Mesenchymal stem cell (in vitro differentiated cells and primary cell): Measurements from ENCODE around the gene ING2.
A peak's percentile ranks its signal among the peaks of the same experiment; 100 is the strongest.
"Not testable (repeated sequence)": the region's sequence is repeated elsewhere in the genome, so short reads cannot be mapped to it uniquely, and the experiment has no call there.

Source experiments
- DNase-seq: peaks from one replicate; pipeline ENCODE4 v3.0.0-alpha.2; 2013
- H2AFZ ChIP-seq: one replicate; pipeline ENCODE4 v1.6.1; 2013; ENCODE audit warnings: low read depth, mild to moderate bottlenecking, control low read depth, inconsistent platforms, low read length, moderate library complexity
- H2AK5ac ChIP-seq: 2 replicates; pipeline ENCODE4 v1.6.1; 2013; ENCODE audit warnings: low read length, moderate library complexity, mild to moderate bottlenecking, inconsistent platforms; ENCODE audit not compliant: severe bottlenecking
- H2BK120ac ChIP-seq: one replicate; pipeline ENCODE4 v1.6.1; 2013; ENCODE audit warnings: low read depth, mild to moderate bottlenecking, inconsistent platforms, low read length, moderate library complexity
- H2BK12ac ChIP-seq, 2 experiments: one replicate each; pipeline ENCODE4 v1.6.1; 2013; ENCODE audit warnings: inconsistent platforms in 2 of 2, low read length in 2 of 2, mild to moderate bottlenecking in 2 of 2, moderate library complexity in 2 of 2, control low read depth in 1 of 2
- H2BK15ac ChIP-seq: one replicate; pipeline ENCODE4 v1.6.1; 2013; ENCODE audit warnings: mild to moderate bottlenecking, low read depth, inconsistent platforms; ENCODE audit not compliant: poor library complexity, severe bottlenecking
- H2BK5ac ChIP-seq: 2 replicates; pipeline ENCODE4 v1.6.1; 2013; ENCODE audit warnings: low read depth, mild to moderate bottlenecking, low read length, control low read depth, inconsistent platforms; ENCODE audit not compliant: poor library complexity, severe bottlenecking
- H3K14ac ChIP-seq, 2 experiments: one replicate each; pipeline ENCODE4 v1.6.1; 2013; ENCODE audit warnings: inconsistent platforms in 2 of 2, low read length in 2 of 2, control low read depth in 1 of 2, mild to moderate bottlenecking in 1 of 2, moderate library complexity in 1 of 2
- H3K18ac ChIP-seq, 2 experiments: one replicate each; pipeline ENCODE4 v1.6.1; 2013; ENCODE audit warnings: inconsistent platforms in 2 of 2, low read length in 2 of 2, control low read depth in 1 of 2, low read depth in 1 of 2, mild to moderate bottlenecking in 1 of 2
- H3K23ac ChIP-seq, 2 experiments: one replicate each; pipeline ENCODE4 v1.6.1; 2013; ENCODE audit warnings: inconsistent platforms in 2 of 2, low read length in 2 of 2, mild to moderate bottlenecking in 2 of 2, moderate library complexity in 2 of 2, control low read depth in 1 of 2
- H3K27ac ChIP-seq: 2 replicates; pipeline ENCODE4 v1.5.1; 2013; ENCODE audit warnings: mild to moderate bottlenecking, moderate library complexity, low read length, control low read depth, inconsistent platforms; ENCODE audit not compliant: poor library complexity, severe bottlenecking
- H3K27me3 ChIP-seq, 2 experiments: 2 replicates each; pipeline versions ENCODE4 v1.6.1 to v1.7.0; 2013; ENCODE audit warnings: low read length in 2 of 2, mild to moderate bottlenecking in 2 of 2, moderate library complexity in 2 of 2, control low read depth in 1 of 2, inconsistent platforms in 1 of 2; ENCODE audit not compliant: control insufficient read depth in 1 of 2, insufficient read depth in 1 of 2
- H3K36me3 ChIP-seq, 2 experiments: 2 replicates each; pipeline versions ENCODE4 v1.6.1 to v1.7.0; 2013; ENCODE audit warnings: low read length in 2 of 2, control low read depth in 1 of 2, inconsistent platforms in 1 of 2, low read depth in 1 of 2, mild to moderate bottlenecking in 1 of 2; ENCODE audit not compliant: insufficient read depth in 2 of 2, control insufficient read depth in 1 of 2
- H3K4ac ChIP-seq, 2 experiments: one replicate each; pipeline ENCODE4 v1.6.1; 2013; ENCODE audit warnings: inconsistent platforms in 2 of 2, low read length in 2 of 2, mild to moderate bottlenecking in 2 of 2, moderate library complexity in 2 of 2, control low read depth in 1 of 2, low read depth in 1 of 2
- H3K4me1 ChIP-seq: 2 replicates; pipeline ENCODE4 v1.6.1; 2013; ENCODE audit warnings: low read depth, low read length, control low read depth; ENCODE audit not compliant: control insufficient read depth, insufficient read depth
- H3K4me2 ChIP-seq: 2 replicates; pipeline ENCODE4 v1.6.1; 2013; ENCODE audit warnings: low read length, mild to moderate bottlenecking, inconsistent platforms; ENCODE audit not compliant: poor library complexity, severe bottlenecking
- H3K4me3 ChIP-seq, 2 experiments: 2 replicates each; pipeline versions ENCODE4 v1.5.1 to v1.7.0; 2013; ENCODE audit warnings: low read length in 2 of 2, mild to moderate bottlenecking in 2 of 2, control low read depth in 1 of 2, low read depth in 1 of 2; ENCODE audit not compliant: insufficient read depth in 1 of 2
- H3K79me1 ChIP-seq: replicated peaks from 2 replicates; pipeline ENCODE4 v1.6.1; 2013; ENCODE audit warnings: mild to moderate bottlenecking, control low read depth, low read length, inconsistent platforms; ENCODE audit not compliant: poor library complexity, severe bottlenecking
- H3K9ac ChIP-seq: 2 replicates; pipeline ENCODE4 v1.7.0; 2013; ENCODE audit warnings: mild to moderate bottlenecking, low read length, moderate library complexity
- H3K9me3 ChIP-seq: 2 replicates; pipeline ENCODE4 v1.7.0; 2013; ENCODE audit warnings: mild to moderate bottlenecking, low read length; ENCODE audit not compliant: control insufficient read depth
- H4K8ac ChIP-seq: one replicate; pipeline ENCODE4 v1.6.1; 2013; ENCODE audit warnings: inconsistent platforms, mild to moderate bottlenecking, low read length, moderate library complexity
- H4K91ac ChIP-seq: one replicate; pipeline ENCODE4 v1.6.1; 2013; ENCODE audit warnings: mild to moderate bottlenecking, low read length, inconsistent platforms
- WGBS: methylation state at CpG from one replicate; pipeline ENCODE4 v1.1.7; 2013; ENCODE audit warnings: mixed read lengths; 5-methylcytosine and 5-hydroxymethylcytosine counted together

The ING2 gene

DNA sequence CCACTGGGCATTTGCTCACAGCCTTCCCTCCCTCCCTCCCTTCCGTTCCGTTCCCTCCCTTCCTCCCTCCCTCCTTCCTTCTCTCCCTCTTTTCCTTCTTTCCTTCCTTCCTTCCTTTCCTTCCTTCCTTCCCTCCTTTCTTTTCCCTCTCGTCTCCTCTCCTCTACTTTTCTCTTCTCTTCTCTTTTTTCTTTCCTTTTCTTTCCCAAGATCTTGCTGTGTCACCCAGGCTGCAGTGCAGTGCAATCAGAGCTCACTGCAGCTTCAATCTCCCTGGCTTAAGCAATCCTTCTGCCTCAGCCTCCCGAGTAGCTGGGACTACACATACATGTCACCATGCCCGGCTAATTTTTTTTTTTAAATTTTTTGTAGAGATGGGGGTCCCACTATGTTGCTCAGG, 26.7 kb upstream of the ING2 start:
- Histone ChIP-seq H3K14ac (no peak overlapping the region), H3K4me2 (no peak overlapping the region)

DNA sequence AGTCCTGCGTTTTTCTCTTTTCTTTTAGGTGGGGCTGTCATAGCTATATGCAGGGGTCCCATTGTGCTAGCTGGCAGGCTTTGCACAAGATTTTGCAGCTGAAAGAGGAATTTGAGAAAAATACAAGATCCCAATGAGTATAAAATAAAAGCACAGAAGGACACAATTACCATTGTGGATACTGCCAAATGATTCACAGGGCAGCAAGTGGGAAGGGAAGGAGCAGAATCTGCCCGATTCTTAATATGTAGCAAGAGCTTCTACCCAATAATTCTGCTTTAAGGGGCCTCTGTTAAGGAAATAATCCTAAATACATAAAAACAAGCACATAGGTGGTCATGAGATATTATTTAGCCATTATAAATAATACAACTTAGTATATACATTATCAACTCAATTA, 25.9 kb upstream of the ING2 start:
- Histone ChIP-seq H3K4me3 (no peak overlapping the region), H3K36me3 (peaks cover 0 to 2% of the 10 kb centered on the region in 2 experiments), H3K4ac (no peak overlapping the region), H3K23ac (no peak overlapping the region), H3K27ac (no peak overlapping the region), H3K79me1 (no peaks in the 10 kb centered on the region), H2BK5ac (no peak overlapping the region), H2BK120ac (no peak overlapping the region), H3K4me2 (no peak overlapping the region), H3K9ac (peak overlapping the region; percentile 42), H3K14ac (no peak overlapping the region), H4K91ac (no peak overlapping the region), H2BK12ac (no peak overlapping the region), H3K9me3 (no peaks in the 10 kb centered on the region), H3K4me1 (no peaks in the 10 kb centered on the region), H2BK15ac (no peak overlapping the region), H2AFZ (no peak overlapping the region), H4K8ac (no peak overlapping the region), H2AK5ac (no peak overlapping the region), H3K27me3 (no peaks in the 10 kb centered on the region), H3K18ac (no peak overlapping the region)
- 94% methylated on average over 1 of the region's 2 CpGs for WGBS
- no peak for DNase-seq

More for the DNA sequence above, 26.7 kb upstream of the ING2 start:
- no peaks in the 10 kb centered on the region for H3K36me3 ChIP-seq
- no peak for DNase-seq
- no peaks in the 10 kb centered on the region for H3K4me1 ChIP-seq
- H4K91ac ChIP-seq, result no peak overlapping the region
- H2BK5ac ChIP-seq, result no peak overlapping the region
- no peaks in the 10 kb centered on the region for H3K27me3 ChIP-seq
- H3K4ac ChIP-seq, result no peak overlapping the region
- H2AFZ ChIP-seq, result no peak overlapping the region
- H3K9me3 ChIP-seq, result no peaks in the 10 kb centered on the region
- no peak overlapping the region for H2AK5ac ChIP-seq
- H3K27ac ChIP-seq, result no peak overlapping the region
- no peak overlapping the region for H3K23ac ChIP-seq
- H2BK12ac ChIP-seq, result no peak overlapping the region
- no peak overlapping the region for H2BK120ac ChIP-seq
- peak overlapping the region; percentile 42 for H3K9ac ChIP-seq
- peak overlapping the region in 1 of 2 experiments; percentile 30 for H3K4me3 ChIP-seq
- H3K18ac ChIP-seq, result no peak overlapping the region
- no peaks in the 10 kb centered on the region for H3K79me1 ChIP-seq
- no peak overlapping the region for H2BK15ac ChIP-seq
- 72% methylated on average over 3 of the region's 5 CpGs for WGBS
- H4K8ac ChIP-seq, result no peak overlapping the region

DNA sequence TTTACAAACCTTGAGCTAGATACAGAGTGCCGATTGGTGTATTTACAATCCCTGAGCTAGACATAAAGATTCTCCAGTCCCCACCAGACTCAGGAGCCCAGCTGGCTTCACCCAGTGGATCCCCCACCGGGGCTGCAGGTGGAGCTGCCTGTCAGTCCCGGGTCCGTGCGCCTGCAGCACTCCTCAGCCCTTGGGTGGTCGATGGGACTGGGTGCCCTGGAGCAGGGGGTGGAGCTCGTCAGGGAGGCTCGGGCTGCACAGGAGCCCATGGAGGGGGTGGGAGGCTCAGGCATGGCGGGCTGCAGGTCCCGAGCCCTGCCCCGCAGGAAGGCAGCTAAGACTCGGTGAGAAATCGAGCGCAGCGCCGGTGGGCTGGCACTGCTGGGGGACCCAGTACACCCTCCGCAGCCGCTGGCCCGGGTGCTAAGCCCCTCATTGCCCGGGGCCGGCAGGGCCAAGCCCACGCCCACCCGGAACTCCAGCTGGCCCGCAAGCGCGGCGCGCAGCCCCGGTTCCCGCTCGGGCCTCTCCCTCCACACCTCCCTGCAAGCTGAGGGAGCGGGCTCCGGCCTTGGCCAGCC, 22.3 kb upstream of the ING2 start:
- 98% methylated on average over 30 of the region's 33 CpGs for WGBS
- not testable (repeated sequence) for DNase-seq

DNA sequence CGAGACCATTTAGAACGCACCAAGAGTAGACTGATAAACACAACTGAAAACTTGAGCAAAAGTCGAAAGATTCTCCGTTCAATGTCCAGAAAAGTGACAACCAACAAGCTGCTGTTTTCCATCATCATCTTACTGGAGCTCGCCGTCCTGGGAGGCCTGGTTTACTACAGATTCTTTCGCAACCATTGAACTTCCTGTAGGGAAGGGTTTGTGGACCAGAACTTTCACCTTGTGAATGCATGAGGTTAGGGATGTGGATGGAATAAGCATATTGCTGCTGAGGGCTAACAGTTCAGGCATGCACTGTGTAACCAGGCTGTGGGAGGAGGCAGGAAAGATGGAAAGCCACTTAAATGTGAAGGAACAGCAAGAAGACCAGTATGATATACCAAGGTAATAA, 20.9 kb upstream of the ING2 start:
- Histone ChIP-seq H3K4me1 (no peaks in the 10 kb centered on the region), H3K9ac (no peak overlapping the region), H3K23ac (no peak overlapping the region), H3K9me3 (no peaks in the 10 kb centered on the region), H2AFZ (no peak overlapping the region), H4K91ac (no peak overlapping the region), H3K4me2 (no peak overlapping the region), H2BK15ac (no peak overlapping the region), H2BK5ac (no peak overlapping the region), H3K18ac (no peak overlapping the region), H3K4me3 (no peak overlapping the region), H3K79me1 (no peaks in the 10 kb centered on the region), H2BK12ac (no peak overlapping the region), H2BK120ac (no peak overlapping the region), H4K8ac (no peak overlapping the region), H2AK5ac (no peak overlapping the region), H3K27ac (no peak overlapping the region), H3K14ac (no peak overlapping the region), H3K4ac (no peak overlapping the region), H3K27me3 (no peaks in the 10 kb centered on the region), H3K36me3 (peaks cover 0 to 2% of the 10 kb centered on the region in 2 experiments)
- no peak for DNase-seq
- 83% methylated on average over 7 of the region's 7 CpGs for WGBS

More for the DNA sequence above, 22.3 kb upstream of the ING2 start:
- not testable (repeated sequence) for H3K27ac ChIP-seq, H2BK5ac ChIP-seq, H4K8ac ChIP-seq, H3K14ac ChIP-seq, H3K27me3 ChIP-seq, H2BK12ac ChIP-seq, H3K4me1 ChIP-seq, H3K36me3 ChIP-seq, H2BK120ac ChIP-seq, H3K79me1 ChIP-seq, H2BK15ac ChIP-seq, H2AFZ ChIP-seq, H3K9ac ChIP-seq, H3K4me3 ChIP-seq, H2AK5ac ChIP-seq, H3K4me2 ChIP-seq, H3K18ac ChIP-seq, H4K91ac ChIP-seq, H3K23ac ChIP-seq, H3K4ac ChIP-seq, H3K9me3 ChIP-seq
